Measurements from ENCODE around the gene PSRC1.

- TF ChIP-seq CTCF (IDR thresholded peaks at IDR 0.05) (no peak), EZH2 (IDR thresholded peaks at IDR 0.05) (no peak)
These were observed 16.0 kb upstream of the PSRC1 start for GRCh38 chr1:109298666-109299557.

Measured in neural progenitor cell (in vitro differentiated cells).